H1 (cell line): ENCODE measurements around the gene PASK. TPM values are rescaled to one million over a fixed set of nuclear protein-coding genes. Genes with fewer than 3 reads are reported as not detected.

Experiments used
- EP300 ChIP-seq, 2 experiments: IDR thresholded peaks; 1 replicate in 1 of 2; 2 replicates in 1 of 2; pipeline ENCODE4 v1.6.1; 2011 to 2012; ENCODE audit warnings: low read depth in 2 of 2, low read length in 2 of 2, mild to moderate bottlenecking in 2 of 2, borderline replicate concordance in 1 of 2, inconsistent platforms in 1 of 2, moderate library complexity in 1 of 2
- HDAC6 ChIP-seq: IDR thresholded peaks from one replicate; pipeline ENCODE4 v1.7.1; 2012; ENCODE audit warnings: low read depth, mild to moderate bottlenecking, inconsistent platforms, low read length, moderate library complexity
- NANOG ChIP-seq: IDR thresholded peaks from 2 replicates; pipeline ENCODE4 v1.6.1; 2011; ENCODE audit warnings: low read length, low read depth, mild to moderate bottlenecking, inconsistent platforms; ENCODE audit not compliant: insufficient read depth, poor library complexity, severe bottlenecking
- POLR2A ChIP-seq, 2 experiments: IDR thresholded peaks; 1 replicate in 1 of 2; 2 replicates in 1 of 2; pipeline ENCODE4 v1.6.1; 2011; ENCODE audit warnings: low read depth in 2 of 2, low read length in 2 of 2, mild to moderate bottlenecking in 2 of 2; ENCODE audit errors: control extremely low read depth in 1 of 2
- POU5F1 ChIP-seq: IDR thresholded peaks from 2 replicates; pipeline ENCODE4 v1.6.1; 2011; ENCODE audit warnings: low read depth, mild to moderate bottlenecking, low read length, moderate library complexity
- RFX5 ChIP-seq: IDR thresholded peaks from 2 replicates; pipeline ENCODE4 v1.6.1; 2011; ENCODE audit warnings: low read depth, low read length, improper control_type of control experiment, borderline replicate concordance
- SIRT6 ChIP-seq: IDR thresholded peaks from one replicate; pipeline ENCODE4 v1.7.1; 2012; ENCODE audit warnings: low read length, inconsistent platforms
- TBP ChIP-seq: IDR thresholded peaks from 2 replicates; pipeline ENCODE4 v1.6.1; 2011; ENCODE audit warnings: low read depth, low read length, improper control_type of control experiment
- polyA plus RNA-seq, 7 experiments: library from polyadenylated mRNA; depleted of rRNA in 3 of 7; stranded (reverse) in 5 of 7; unstranded in 2 of 7; fragments of >200 nt in 5 of 7; fragments of 200-250 nt in 2 of 7; gene quantifications; 1 replicate in 5 of 7; 2 replicates in 1 of 7; 4 replicates in 1 of 7; pipeline versions ENCODE4 v1.2.1 to v1.2.3, GENCODE V29; 2011 to 2013; ENCODE audit warnings: missing spikeins in 2 of 7, mixed read lengths in 2 of 7
- total RNA-seq: library from RNA; stranded (reverse); fragmentation: NEBNext Ultra II Directional; extraction: Animal tissue kit (Norgen Biotek cat#: 25700); gene quantifications from 2 replicates; pipeline ENCODE4 v1.2.1, GENCODE V29; 2021
- TF ChIP-seq, protein P1 (sequence below): IDR thresholded peaks from 2 replicates; pipeline ENCODE4 v1.6.1; 2011; ENCODE audit warnings: low read length, improper control_type of control experiment

The PASK gene
- total and polyA plus RNA-seq, 2 of the 8 experiments (the other 6 are each of a cell fraction or from before 2014, with no cell fraction given) = 20.5 to 66.1 TPM

DNA sequence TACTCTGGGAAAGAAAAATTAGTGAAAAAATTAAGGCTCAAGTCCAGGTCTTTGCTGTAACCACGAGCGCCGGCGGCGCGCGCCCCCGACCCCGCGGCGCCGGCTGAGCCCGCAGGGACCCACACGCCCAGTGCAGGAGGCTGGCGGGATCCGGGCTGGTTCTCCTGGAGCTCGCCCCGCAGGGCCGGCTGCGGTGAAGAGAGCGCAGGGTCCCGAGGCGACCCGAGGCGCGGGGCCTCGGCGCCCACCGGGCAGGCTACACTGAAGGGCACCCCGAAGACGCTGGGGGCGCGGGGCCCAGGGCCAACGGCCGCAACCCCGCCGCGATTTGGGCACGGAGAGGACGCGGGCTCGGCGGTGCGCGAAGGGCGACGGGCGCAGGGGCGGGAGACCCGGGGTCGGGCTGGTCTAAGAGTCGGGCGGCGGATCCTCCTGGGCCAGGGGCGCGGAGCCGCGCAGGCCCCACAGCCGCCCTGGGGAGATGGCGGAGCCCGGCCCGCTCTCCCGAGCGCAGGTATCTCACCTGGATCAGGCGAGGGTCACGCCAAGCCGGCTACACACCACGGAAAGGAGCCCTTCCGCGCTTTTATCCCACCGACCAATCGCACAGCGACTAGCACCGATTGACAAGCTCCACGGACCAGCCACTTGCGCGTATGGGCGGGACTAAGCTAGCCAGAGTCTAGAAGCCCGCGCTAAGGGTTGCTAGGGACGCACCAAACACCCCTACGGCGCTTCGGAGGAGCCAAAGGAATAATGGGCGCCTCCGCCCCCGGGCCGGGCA is at the start of gene PASK (continued):
- TF ChIP-seq, protein P1, sequence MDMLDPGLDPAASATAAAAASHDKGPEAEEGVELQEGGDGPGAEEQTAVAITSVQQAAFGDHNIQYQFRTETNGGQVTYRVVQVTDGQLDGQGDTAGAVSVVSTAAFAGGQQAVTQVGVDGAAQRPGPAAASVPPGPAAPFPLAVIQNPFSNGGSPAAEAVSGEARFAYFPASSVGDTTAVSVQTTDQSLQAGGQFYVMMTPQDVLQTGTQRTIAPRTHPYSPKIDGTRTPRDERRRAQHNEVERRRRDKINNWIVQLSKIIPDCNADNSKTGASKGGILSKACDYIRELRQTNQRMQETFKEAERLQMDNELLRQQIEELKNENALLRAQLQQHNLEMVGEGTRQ = no peak
- TF ChIP-seq NANOG (no peak), EP300 (IDR thresholded peaks at IDR 0.05; ENCODE audit: borderline replicate concordance in 1 of 2, low read depth in 2 of 2, low read length in 2 of 2) (no peak), TBP (peak; percentile 31; the same call in 1 of the 2 replicates), SIRT6 (no peak), HDAC6 (no peak), POU5F1 (no peak), POLR2A (IDR thresholded peaks at IDR 0.05; ENCODE audit: control extremely low read depth in 1 of 2, low read depth in 2 of 2, low read length in 2 of 2) (peak in 1 of 2 experiments; percentile 64; a peak in 2 of 3 replicates), RFX5 (no peak)
